HepG2 (cell line): ENCODE data around the gene LIME1. TPM values are rescaled to one million over a fixed set of nuclear protein-coding genes. Genes with fewer than 3 reads are reported as not detected.
A peak's percentile ranks its signal among the peaks of the same experiment; 100 is the strongest.

Experiments
- IKZF1 ChIP-seq: fragments of 450-650 bp; IDR thresholded peaks from 2 replicates; pipeline ENCODE4 v1.7.1; 2016
- JDP2 ChIP-seq: sonication (generic); formaldehyde crosslinking; IDR thresholded peaks from 2 replicates; pipeline ENCODE4 v1.8.1; 2022; ENCODE audit warnings: missing genetic modification reagents, borderline replicate concordance
- KLF15 ChIP-seq: sonication (generic); formaldehyde crosslinking; IDR thresholded peaks from 2 replicates; pipeline ENCODE4 v1.8.1; 2023; ENCODE audit warnings: borderline replicate concordance, mild to moderate bottlenecking, inconsistent platforms, missing genetic modification reagents, mixed read lengths
- SALL1 ChIP-seq: sonication (generic); formaldehyde crosslinking; IDR thresholded peaks from 2 replicates; pipeline ENCODE4 v1.8.0; 2022; ENCODE audit warnings: mild to moderate bottlenecking, missing genetic modification reagents
- TAF15 ChIP-seq: fragments of 200-400 bp; formaldehyde crosslinking; IDR thresholded peaks from one replicate; pipeline ENCODE4 v1.6.1; 2018; ENCODE audit warnings: mild to moderate bottlenecking, low read depth, low read length; ENCODE audit not compliant: poor library complexity, severe bottlenecking
- TGIF2 ChIP-seq: IDR thresholded peaks from 2 replicates; pipeline ENCODE4 v1.6.1; 2016; ENCODE audit warnings: control low read depth, missing compliant biosample characterization
- XRCC5 ChIP-seq: fragments of 200-400 bp; formaldehyde crosslinking; optimal IDR thresholded peaks from 2 replicates; pipeline ENCODE3; 2017; ENCODE audit warnings: mild to moderate bottlenecking, low read length
- ZKSCAN1 ChIP-seq: fragments of 150-350 bp; IDR thresholded peaks from 2 replicates; pipeline ENCODE4 v1.6.1; 2014; ENCODE audit warnings: low read length
- ZNF17 ChIP-seq: sonication (generic); formaldehyde crosslinking; IDR thresholded peaks from 2 replicates; pipeline ENCODE4 v1.5.0; 2020; ENCODE audit warnings: mild to moderate bottlenecking, missing genetic modification reagents
- ZNF24 ChIP-seq: fragments of 450-650 bp; IDR thresholded peaks from 2 replicates; pipeline ENCODE4 v1.6.1; 2017; ENCODE audit warnings: antibody characterized with exemption, mild to moderate bottlenecking
- ZNF335 ChIP-seq: sonication (generic); formaldehyde crosslinking; IDR thresholded peaks from 2 replicates; pipeline ENCODE4 v1.4.0; 2020; ENCODE audit warnings: missing genetic modification reagents
- ZNF614 ChIP-seq: IDR thresholded peaks from 2 replicates; pipeline ENCODE4 v1.6.1; 2018; ENCODE audit warnings: missing biosample characterization, missing genetic modification reagents, inconsistent platforms, borderline replicate concordance
- ZNF644 ChIP-seq: IDR thresholded peaks from 2 replicates; pipeline ENCODE4 v1.6.1; 2016; ENCODE audit warnings: low read depth
- ZNF781 ChIP-seq: sonication (generic); formaldehyde crosslinking; IDR thresholded peaks from 2 replicates; pipeline ENCODE4 v1.5.1; 2020; ENCODE audit warnings: borderline replicate concordance, mild to moderate bottlenecking, missing genetic modification reagents; ENCODE audit errors: not compliant biosample characterization
- ZZZ3 ChIP-seq: sonication (generic); formaldehyde crosslinking; IDR thresholded peaks from 2 replicates; pipeline ENCODE4 v1.4.0; 2020; ENCODE audit warnings: missing genetic modification reagents, mild to moderate bottlenecking, borderline replicate concordance
- polyA plus RNA-seq, 8 experiments: library from polyadenylated mRNA; depleted of rRNA in 3 of 8; stranded (reverse) in 7 of 8; unstranded in 1 of 8; fragments of >200 nt; fragmentation: Illumina TruSeq in 4 of 8; extraction: Trizol in 4 of 8; gene quantifications; 2 replicates each; pipeline versions ENCODE4 v1.2.1 to v1.2.3, GENCODE V29; 2011 to 2016; ENCODE audit warnings: low read depth in 4 of 8, missing spikeins in 1 of 8, mixed read lengths in 1 of 8; ENCODE audit not compliant: insufficient read depth in 1 of 8
- total RNA-seq, 5 experiments: library from RNA; depleted of rRNA; stranded (reverse); fragments of >200 nt; fragmentation: Illumina TruSeq; extraction: Trizol; gene quantifications; 2 replicates each; pipeline ENCODE4 v1.2.3, GENCODE V29; 2016; ENCODE audit warnings: low read depth in 1 of 5
- TF ChIP-seq, protein P1 (sequence below): IDR thresholded peaks from 2 replicates; pipeline ENCODE4 v1.6.1; 2018; ENCODE audit warnings: missing genetic modification reagents
- TF ChIP-seq, protein P2 (sequence below): sonication (generic); formaldehyde crosslinking; IDR thresholded peaks from 2 replicates; pipeline ENCODE4 v1.4.0; 2020; ENCODE audit warnings: mild to moderate bottlenecking, missing genetic modification reagents, borderline replicate concordance
- TF ChIP-seq, protein P3 (sequence below): sonication (generic); formaldehyde crosslinking; IDR thresholded peaks from 2 replicates; pipeline ENCODE4 v1.4.0; 2020; ENCODE audit warnings: mild to moderate bottlenecking, missing genetic modification reagents
- TF ChIP-seq, protein P4 (sequence below): sonication (generic); formaldehyde crosslinking; IDR thresholded peaks from 2 replicates; pipeline ENCODE4 v1.8.0; 2022; ENCODE audit warnings: mild to moderate bottlenecking, missing genetic modification reagents
- TF ChIP-seq, protein P5 (sequence below): sonication (generic); formaldehyde crosslinking; IDR thresholded peaks from 2 replicates; pipeline ENCODE4 v1.8.0; 2023; ENCODE audit warnings: mild to moderate bottlenecking, missing genetic modification reagents

The LIME1 gene
- total and polyA plus RNA-seq, 2 of the 13 experiments (the other 11 are each of a cell fraction or from before 2014, with no cell fraction given), result 13.0 to 61.5 TPM

DNA sequence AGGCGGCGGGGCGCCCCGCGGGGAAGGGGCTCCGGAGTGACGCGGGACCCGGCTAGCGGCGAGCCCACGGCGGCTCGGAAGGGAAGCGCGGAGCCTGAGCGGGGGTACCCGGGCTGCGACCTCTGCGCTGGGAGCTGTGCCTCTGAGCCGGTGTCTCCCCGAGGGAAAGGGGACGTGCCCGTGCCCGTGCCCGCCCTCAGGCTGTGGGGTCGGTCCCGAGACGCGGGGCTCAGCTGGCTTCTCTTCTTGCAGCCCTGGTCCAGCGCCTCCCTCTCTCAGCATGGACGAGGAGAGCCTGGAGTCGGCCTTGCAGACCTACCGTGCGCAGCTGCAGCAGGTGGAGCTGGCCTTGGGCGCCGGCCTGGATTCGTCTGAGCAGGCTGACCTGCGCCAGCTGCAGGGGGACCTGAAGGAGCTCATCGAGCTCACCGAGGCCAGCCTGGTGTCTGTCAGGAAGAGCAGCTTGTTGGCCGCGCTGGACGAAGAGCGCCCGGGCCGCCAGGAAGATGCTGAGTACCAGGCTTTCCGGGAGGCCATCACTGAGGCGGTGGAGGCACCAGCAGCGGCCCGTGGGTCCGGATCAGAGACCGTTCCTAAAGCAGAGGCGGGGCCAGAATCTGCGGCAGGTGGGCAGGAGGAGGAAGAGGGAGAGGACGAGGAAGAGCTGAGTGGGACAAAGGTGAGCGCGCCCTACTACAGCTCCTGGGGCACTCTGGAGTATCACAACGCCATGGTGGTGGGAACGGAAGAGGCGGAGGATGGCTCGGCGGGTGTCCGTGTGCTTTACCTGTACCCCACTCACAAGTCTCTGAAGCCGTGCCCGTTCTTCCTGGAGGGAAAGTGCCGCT, 27.9 kb upstream of the LIME1 start (continued):
- TF ChIP-seq, protein P1, sequence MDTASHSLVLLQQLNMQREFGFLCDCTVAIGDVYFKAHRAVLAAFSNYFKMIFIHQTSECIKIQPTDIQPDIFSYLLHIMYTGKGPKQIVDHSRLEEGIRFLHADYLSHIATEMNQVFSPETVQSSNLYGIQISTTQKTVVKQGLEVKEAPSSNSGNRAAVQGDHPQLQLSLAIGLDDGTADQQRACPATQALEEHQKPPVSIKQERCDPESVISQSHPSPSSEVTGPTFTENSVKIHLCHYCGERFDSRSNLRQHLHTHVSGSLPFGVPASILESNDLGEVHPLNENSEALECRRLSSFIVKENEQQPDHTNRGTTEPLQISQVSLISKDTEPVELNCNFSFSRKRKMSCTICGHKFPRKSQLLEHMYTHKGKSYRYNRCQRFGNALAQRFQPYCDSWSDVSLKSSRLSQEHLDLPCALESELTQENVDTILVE (CRISPR knock-in tag), result no peak
- TF ChIP-seq ZNF24 (no peak), KLF15 (CRISPR knock-in tag) (peak; percentile 76; the same call in 1 of the 2 replicates), XRCC5 (peak; percentile 58), ZNF335 (CRISPR knock-in tag) (no peak), ZKSCAN1 (peak; percentile 82), SALL1 (CRISPR knock-in tag) (peak; percentile 52; the same call in 1 of the 2 replicates), ZNF644 (no peak), TGIF2 (CRISPR knock-in tag) (no peak), ZZZ3 (CRISPR knock-in tag) (no peak), ZNF17 (no peak), ZNF781 (CRISPR knock-in tag) (no peak), ZNF614 (CRISPR knock-in tag) (no peak), TAF15 (no peak), JDP2 (CRISPR knock-in tag) (no peak), IKZF1 (no peak)
- TF ChIP-seq, protein P2, sequence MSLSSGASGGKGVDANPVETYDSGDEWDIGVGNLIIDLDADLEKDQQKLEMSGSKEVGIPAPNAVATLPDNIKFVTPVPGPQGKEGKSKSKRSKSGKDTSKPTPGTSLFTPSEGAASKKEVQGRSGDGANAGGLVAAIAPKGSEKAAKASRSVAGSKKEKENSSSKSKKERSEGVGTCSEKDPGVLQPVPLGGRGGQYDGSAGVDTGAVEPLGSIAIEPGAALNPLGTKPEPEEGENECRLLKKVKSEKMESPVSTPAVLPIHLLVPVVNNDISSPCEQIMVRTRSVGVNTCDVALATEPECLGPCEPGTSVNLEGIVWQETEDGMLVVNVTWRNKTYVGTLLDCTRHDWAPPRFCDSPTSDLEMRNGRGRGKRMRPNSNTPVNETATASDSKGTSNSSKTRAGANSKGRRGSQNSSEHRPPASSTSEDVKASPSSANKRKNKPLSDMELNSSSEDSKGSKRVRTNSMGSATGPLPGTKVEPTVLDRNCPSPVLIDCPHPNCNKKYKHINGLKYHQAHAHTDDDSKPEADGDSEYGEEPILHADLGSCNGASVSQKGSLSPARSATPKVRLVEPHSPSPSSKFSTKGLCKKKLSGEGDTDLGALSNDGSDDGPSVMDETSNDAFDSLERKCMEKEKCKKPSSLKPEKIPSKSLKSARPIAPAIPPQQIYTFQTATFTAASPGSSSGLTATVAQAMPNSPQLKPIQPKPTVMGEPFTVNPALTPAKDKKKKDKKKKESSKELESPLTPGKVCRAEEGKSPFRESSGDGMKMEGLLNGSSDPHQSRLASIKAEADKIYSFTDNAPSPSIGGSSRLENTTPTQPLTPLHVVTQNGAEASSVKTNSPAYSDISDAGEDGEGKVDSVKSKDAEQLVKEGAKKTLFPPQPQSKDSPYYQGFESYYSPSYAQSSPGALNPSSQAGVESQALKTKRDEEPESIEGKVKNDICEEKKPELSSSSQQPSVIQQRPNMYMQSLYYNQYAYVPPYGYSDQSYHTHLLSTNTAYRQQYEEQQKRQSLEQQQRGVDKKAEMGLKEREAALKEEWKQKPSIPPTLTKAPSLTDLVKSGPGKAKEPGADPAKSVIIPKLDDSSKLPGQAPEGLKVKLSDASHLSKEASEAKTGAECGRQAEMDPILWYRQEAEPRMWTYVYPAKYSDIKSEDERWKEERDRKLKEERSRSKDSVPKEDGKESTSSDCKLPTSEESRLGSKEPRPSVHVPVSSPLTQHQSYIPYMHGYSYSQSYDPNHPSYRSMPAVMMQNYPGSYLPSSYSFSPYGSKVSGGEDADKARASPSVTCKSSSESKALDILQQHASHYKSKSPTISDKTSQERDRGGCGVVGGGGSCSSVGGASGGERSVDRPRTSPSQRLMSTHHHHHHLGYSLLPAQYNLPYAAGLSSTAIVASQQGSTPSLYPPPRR (CRISPR knock-in tag), result no peak
- TF ChIP-seq, protein P3, sequence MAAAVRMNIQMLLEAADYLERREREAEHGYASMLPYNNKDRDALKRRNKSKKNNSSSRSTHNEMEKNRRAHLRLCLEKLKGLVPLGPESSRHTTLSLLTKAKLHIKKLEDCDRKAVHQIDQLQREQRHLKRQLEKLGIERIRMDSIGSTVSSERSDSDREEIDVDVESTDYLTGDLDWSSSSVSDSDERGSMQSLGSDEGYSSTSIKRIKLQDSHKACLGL, result peak; percentile 12; the same call in 1 of the 2 replicates
- TF ChIP-seq, protein P4, sequence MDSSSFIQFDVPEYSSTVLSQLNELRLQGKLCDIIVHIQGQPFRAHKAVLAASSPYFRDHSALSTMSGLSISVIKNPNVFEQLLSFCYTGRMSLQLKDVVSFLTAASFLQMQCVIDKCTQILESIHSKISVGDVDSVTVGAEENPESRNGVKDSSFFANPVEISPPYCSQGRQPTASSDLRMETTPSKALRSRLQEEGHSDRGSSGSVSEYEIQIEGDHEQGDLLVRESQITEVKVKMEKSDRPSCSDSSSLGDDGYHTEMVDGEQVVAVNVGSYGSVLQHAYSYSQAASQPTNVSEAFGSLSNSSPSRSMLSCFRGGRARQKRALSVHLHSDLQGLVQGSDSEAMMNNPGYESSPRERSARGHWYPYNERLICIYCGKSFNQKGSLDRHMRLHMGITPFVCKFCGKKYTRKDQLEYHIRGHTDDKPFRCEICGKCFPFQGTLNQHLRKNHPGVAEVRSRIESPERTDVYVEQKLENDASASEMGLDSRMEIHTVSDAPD (CRISPR knock-in tag), result no peak
- TF ChIP-seq, protein P5, sequence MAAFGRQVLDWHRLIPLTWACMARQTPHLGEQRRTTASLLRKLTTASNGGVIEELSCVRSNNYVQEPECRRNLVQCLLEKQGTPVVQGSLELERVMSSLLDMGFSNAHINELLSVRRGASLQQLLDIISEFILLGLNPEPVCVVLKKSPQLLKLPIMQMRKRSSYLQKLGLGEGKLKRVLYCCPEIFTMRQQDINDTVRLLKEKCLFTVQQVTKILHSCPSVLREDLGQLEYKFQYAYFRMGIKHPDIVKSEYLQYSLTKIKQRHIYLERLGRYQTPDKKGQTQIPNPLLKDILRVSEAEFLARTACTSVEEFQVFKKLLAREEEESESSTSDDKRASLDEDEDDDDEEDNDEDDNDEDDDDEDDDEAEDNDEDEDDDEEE (CRISPR knock-in tag), result no peak; the same call in 1 of the 2 replicates
